ENCODE results near the gene SPATA31E1.

The SPATA31E1 gene

DNA sequence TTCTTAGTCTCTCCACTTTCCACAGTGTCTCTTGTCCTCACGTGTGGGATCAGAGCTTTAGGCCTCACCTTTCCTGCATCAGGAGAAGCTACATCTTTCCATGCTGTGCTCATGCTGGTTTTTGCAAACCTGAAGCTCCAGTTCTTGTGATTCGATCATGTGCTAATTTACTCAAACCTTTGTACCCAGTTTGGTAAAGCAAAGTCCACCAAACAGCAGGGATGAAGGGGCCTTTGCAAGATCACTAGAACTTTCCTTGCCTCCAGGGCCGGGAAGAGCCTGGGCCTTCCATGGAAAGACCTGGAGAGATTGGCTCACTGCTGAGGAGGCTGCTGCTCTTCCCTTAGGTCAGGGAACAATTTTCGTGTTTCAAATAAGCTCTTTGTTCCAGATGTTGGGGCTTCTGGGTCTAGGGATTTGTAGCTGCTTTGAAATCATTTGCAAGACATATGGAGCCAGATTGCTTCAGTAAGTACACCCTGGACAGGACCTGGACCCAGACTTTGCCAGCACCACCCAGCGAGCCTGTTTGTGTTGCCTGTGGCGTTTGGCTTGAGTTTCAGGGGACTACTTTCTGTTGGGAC lies 18.7 kb upstream of the SPATA31E1 start:
- no peak for DNase-seq

- no peak for DNase-seq
These were observed 17.8 kb upstream of the SPATA31E1 start for GRCh38 chr9:87864915-87865314.

DNA sequence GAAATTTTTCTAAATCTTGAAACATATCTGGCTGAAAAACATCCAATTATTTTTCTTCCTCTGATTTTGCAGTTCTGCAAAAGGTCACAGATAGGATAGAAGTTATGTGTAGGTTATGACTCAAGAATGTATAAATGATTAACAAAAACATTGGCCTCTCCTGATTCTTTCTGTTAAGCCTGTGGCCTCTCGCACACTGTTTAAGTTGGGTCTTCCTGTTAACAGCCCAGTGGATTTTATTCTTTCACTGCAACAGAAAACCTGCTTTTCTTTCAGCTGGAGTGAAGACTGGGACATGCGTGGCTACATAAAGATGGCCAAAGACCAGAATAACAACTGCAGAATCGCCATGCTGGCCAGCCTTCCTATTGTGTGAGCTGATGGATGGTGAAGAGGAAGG lies 17.1 kb upstream of the SPATA31E1 start:
- no peak for DNase-seq

DNA sequence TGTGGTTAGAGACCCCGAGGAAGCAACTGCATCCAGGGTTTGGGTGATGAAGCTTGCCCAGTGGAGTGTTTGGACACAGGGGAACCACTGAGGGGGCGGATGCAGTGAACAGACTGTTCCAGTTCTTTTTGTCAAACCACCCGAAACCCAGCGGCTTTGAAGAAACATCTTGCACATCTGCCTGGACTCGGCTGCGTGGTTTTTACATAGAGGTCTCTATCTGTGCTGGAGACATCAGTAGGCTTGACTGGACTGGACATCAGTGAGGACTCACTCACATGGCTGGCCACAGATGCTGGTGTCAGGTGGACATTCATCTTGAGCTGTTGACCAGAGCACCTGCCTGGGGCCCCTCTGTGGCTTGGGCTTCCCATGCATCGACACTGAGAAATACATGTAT lies 15.3 kb upstream of the SPATA31E1 start:
- DNase-seq: no peak

DNA sequence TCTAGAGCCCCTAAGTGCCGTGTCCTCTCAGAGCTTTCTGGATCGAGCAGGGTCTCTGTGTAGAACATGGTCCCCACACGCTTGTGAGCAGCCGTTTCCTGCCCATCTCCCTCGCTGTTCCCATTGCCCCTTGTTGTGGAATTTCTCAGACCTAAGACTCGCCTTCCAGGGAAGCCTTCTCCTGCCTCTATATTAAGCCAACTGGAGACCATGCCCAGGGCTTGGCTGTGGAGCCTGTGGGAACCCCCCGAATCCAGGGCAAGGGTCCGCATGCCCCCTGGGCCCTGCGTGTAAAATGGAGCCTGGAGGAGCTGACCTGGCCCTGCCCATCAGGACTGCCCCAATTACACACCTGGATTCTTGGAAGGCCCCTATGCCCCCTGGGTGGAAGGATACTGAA lies 14.5 kb upstream of the SPATA31E1 start:
- no peak for DNase-seq

DNA sequence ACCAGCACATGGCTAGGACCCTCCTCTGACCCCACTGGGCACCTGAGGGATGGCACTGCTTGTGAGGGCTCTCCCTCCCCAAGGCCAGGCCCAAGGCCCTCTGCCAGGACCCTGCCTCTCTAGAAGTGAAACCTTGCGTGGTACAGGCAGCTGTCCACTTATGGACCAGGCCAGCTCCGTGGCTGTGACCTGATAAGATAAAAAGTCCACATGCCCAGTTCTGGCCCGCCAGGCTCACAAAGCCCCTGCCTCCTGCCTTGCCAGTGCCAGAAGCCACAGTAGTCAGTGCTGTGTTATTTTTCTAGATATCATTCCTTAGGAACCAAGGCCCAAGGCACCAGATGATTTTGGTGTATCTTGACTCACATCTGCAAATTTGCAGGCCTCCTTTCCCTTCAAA lies 14.0 kb upstream of the SPATA31E1 start:
- DNase-seq: no peak

- DNase-seq: no peak
These were observed 13.6 kb upstream of the SPATA31E1 start for GRCh38 chr9:87869082-87869481.

- no peak for DNase-seq
These were observed 11.1 kb upstream of the SPATA31E1 start for GRCh38 chr9:87871425-87872078.

GRCh38 chr9:87872079-87872624 lies 10.5 kb upstream of the SPATA31E1 start:
- no peak for DNase-seq

DNA sequence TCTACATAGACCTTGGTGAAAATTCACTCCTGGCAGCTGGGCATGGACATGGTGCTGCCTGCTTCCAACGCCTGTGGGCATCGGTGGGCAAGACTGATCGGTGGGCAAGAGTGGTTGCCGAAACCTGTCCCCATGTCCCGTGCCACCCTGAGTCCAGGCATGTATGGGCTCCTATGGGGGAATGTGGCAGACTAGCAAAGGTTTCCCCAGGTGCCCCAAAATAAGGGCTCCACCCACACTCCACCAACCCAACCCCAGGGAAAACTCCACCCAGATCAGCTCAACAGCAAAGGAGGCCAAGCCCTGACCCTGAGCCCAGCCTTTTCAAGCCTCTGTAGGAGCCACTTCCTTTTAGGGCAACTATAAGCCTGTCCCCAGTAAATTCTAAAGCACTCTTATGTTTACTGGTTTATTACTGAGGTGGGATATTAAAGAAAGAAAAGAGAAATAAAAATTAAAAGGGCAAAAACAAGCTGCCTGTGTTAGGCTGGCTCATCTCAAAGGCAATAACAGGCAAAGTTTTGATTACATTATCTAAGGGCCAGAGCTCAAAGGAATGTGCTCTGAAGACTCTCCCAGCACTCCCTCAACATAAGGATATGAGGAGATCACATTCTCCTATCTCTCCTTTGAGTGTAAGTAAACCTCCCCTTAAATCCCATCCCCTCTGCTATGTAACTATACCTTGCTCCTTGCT lies 8.9 kb upstream of the SPATA31E1 start:
- DNase-seq: no peak

DNA sequence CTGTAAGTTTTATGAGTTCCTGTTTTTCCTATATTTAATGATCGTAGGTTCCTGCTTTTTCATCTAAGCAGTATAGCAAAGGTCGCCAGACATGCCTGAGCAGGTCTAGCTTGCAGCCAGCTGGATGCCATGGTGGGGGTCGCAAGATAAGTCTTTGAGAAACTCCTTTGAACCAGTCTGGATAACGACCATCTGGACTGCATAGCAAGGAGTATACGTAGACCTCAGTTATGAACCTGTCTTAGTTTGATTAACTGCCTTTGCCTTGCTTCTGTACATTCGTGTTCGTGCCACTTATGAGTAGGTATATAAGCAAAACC lies 8.4 kb upstream of the SPATA31E1 start:
- DNase-seq: no peak

DNA sequence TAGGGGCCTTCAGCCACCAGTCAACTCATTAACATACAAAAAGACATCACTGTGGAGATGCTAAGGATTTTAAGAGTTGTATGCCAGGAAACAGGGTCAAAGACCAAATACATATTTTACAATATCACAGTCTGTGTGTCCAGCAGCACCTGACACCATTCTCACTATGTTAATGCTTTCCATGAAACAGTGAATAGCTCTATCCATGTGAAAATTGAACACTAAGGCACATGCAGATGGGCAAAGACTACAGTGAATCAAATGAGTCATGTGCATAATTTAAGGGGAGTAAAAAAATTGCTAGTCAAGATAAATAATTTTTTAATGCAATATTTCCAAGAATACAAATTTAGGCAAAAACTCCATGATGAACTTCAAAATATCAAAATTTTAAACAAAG lies 7.6 kb upstream of the SPATA31E1 start:
- DNase-seq: no peak

- DNase-seq: no peak
These were observed 6.7 kb upstream of the SPATA31E1 start for GRCh38 chr9:87875831-87876545.

DNA sequence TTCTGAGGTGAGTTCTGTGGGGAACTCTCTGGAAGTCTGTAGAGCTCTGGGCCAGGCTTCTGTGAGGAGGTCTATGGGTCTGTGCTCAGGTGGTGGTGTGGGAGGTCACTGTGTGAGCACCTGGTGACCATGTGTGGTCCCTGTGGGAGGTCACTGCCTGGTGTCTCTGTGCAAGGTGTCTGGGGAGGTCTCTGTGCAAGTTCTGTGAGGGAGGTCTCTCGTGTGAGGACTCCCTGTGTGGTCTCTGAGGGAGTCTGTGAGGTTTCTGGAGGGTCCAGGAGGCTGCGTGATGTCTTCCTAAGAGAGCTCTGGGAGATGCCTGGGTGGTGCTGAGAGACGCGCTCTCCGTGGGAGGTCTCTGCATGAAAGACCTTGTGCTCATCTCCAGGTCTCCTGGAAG lies 6.0 kb upstream of the SPATA31E1 start:
- no peak for DNase-seq

- no peak for DNase-seq
These were observed 3.6 kb upstream of the SPATA31E1 start for GRCh38 chr9:87878989-87879511.

DNA sequence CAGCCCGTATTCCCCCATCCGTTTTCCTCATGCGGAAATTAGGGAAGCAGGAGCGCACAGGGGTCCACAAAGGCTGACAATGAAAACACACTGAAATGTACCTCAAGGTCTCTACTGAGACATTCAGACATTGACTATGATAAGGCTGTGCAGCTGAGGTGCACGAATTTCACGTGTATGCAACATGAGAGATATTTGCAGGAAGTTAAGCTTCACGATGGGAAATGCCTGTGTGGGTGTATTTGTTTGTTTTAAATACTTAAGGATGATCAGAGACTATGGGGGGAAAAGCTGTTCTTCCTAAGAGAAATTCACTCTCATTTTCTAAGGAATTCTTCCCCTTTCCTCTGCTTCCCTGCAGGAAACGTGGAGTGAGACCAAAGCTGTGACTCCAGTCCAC lies 2.6 kb upstream of the SPATA31E1 start:
- DNase-seq: no peak

GRCh38 chr9:87880683-87881082 lies 2.0 kb upstream of the SPATA31E1 start:
- no peak for DNase-seq

DNA sequence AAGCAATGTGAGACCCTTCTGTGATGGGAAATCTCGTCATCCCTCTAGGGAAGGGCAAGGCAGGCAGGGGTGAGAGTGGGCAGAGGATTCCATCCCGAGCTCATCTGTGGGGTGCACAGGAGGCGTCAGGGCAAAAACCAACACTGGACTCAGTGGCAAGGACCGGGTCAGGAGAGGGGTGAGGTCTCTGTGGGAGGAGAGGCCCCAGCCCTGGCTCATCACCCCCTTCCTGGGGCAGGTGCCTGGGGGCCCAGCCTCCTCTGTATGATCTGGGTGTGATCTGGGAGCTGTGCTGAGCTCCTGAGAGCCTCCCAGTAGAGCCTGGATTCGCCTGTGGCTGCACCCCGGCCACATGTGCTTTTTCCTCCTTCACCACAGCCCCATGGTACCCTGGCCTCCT lies 597 bp downstream of the SPATA31E1 start:
- DNase-seq: no peak

DNA sequence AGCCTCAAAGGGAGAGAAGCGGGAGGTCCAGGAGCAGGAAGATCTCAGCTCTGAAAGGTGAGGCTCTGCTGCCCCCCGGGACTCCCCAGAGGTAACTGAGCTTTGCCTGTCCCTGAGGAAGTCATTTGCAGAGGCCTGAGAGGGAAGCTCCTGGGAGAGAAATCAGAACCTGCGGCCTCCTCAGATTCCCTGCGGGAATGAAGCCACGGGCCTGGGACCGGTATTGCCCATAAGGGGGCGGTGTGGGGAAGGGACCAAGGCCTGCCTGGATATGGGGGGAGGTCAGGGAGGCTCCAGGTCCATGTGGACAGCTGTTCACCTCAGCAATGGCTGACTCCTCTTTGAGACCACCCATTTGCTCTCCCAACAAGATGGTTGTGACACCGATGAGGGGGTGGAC lies 1.3 kb downstream of the SPATA31E1 start:
- DNase-seq: no peak

DNA sequence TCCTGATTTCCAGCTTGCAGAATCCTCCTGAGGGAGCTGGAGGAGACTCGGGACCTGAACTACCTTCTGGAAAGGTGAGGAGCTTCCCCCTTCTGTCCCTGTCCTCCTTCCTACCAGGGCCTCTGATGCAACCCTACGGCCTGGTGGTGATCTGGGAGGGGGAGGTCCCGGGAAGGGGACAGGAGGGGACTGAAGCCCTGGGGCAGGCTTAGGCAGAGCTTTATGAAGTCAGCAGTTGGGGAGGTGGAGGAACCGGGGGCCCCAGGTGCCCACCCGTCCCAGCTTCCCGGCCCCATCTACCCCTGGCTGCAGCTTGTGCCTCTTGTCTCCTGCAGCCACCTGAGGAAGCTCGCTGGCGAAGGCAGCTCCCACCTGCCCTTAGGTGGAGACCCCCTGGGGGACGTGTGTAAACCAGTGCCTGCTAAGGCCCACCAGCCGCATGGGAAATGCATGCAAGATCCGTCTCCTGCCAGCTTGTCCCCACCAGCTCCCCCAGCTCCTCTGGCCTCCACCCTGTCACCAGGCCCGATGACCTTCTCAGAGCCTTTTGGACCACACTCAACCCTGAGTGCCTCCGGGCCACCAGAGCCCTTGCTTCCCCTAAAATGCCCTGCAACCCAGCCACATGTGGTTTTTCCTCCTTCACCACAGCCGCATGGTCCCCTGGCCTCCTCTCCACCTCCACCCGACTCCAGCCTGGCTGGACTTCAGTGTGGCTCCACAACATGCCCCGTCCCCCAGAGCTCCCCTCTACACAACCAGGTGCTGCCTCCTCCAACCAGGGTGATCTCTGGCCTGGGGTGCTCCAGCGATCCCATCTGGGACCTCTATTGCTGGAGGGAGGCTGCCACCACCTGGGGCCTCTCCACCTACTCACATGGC lies 2.1 kb downstream of the SPATA31E1 start:
- no peak for DNase-seq

GRCh38 chr9:87885484-87886189 lies 3.0 kb downstream of the SPATA31E1 start:
- no peak for DNase-seq

Measured in activated naive CD4-positive, alpha-beta T cell treated with anti-CD3 and anti-CD28 coated beads, Interleukin-2, amount 50 U/mL, for 16 hours (primary cell).